ENCODE data around the gene LINC00305. TPM values are rescaled to one million over a fixed set of nuclear protein-coding genes. Genes with fewer than 3 reads are reported as not detected.

The LINC00305 gene
- polyA plus RNA-seq, 3 donors, result not detected

GRCh38 chr18:64032312-64032711 is 116.6 kb downstream of the LINC00305 start:
- no peak for TF ChIP-seq CTCF (IDR thresholded peaks at IDR 0.05)
- Histone ChIP-seq H3K9ac (ENCODE audit: insufficient read depth, low read length, poor library complexity, severe bottlenecking) (no peak overlapping the region), H3K27ac (ENCODE audit: low read depth in 1 of 2, low read length in 2 of 2) (no peak overlapping the region), H2AFZ (ENCODE audit: insufficient read depth, low read depth, low read length, poor library complexity, severe bottlenecking) (no peak overlapping the region), H3K79me2 (ENCODE audit: insufficient read depth, low read length) (no peaks in the 10 kb centered on the region), H3K27me3 (ENCODE audit: control insufficient read depth in 2 of 2, insufficient read depth in 2 of 2, low read length in 2 of 2) (no peaks in the 10 kb centered on the region), H4K20me1 (ENCODE audit: insufficient read depth, low read length) (no peaks in the 10 kb centered on the region), H3K4me1 (ENCODE audit: control insufficient read depth in 1 of 2, insufficient read depth in 2 of 2, low read length in 2 of 2) (no peaks in the 10 kb centered on the region), H3K36me3 (replicated peaks in 1 of 2; ENCODE audit: control insufficient read depth in 1 of 2, insufficient read depth in 2 of 2, low read length in 2 of 2) (no peaks in the 10 kb centered on the region), H3K4me2 (replicated peaks; ENCODE audit: extremely low read depth, low read length, poor library complexity, severe bottlenecking) (no peak overlapping the region), H3K4me3 (replicated peaks in 1 of 3; ENCODE audit: low read depth in 2 of 3, low read length in 3 of 3) (no peak overlapping the region), H3K9me3 (replicated peaks in 1 of 2; ENCODE audit: control insufficient read depth in 1 of 2, insufficient read depth in 1 of 2, low read length in 2 of 2) (no peaks in the 10 kb centered on the region)
- WGBS (ENCODE audit: insufficient coverage), result 95% methylated on average over 4 of the region's 6 CpGs
- Mint-ChIP-seq H3K27ac (no peak overlapping the region), H3K27me3 (ENCODE audit: low read depth in 3 of 3) (peaks cover 0 to 4% (median 4%) of the 10 kb centered on the region in 3 donors), H3K36me3 (no peaks in the 10 kb centered on the region), H3K9me3 (no peaks in the 10 kb centered on the region), H3K4me3 (no peak overlapping the region), H3K4me1 (no peaks in the 10 kb centered on the region)
- intact Hi-C loops (cut with micrococcal nuclease), result no loop called here
- no peak for DNase-seq

DNA sequence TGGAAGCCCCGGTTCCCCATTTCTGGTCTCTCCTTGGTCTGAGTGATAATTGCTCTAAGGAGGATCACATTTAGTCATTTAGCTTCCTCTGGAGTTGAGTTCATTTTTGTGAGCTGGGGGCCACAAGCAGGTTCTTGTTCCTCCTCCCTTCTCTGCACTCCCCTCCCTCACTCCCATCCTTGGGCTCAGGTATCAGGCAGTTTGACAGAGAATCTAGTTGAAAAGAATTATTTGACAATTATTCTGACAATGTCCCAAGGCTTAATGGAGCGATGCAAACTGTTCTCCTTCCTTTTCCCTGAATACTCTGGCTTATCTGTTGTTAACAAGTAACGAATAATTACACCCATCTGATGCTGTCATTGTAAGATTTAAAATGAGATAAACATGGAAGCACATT is 117.5 kb downstream of the LINC00305 start:
- no peaks in the 10 kb centered on the region for H3K36me3 Mint-ChIP-seq
- Histone ChIP-seq H3K27ac (ENCODE audit: low read depth in 1 of 2, low read length in 2 of 2) (no peak overlapping the region), H3K27me3 (ENCODE audit: control insufficient read depth in 2 of 2, insufficient read depth in 2 of 2, low read length in 2 of 2) (no peaks in the 10 kb centered on the region), H3K9me3 (replicated peaks in 1 of 2; ENCODE audit: control insufficient read depth in 1 of 2, insufficient read depth in 1 of 2, low read length in 2 of 2) (no peaks in the 10 kb centered on the region), H4K20me1 (ENCODE audit: insufficient read depth, low read length) (no peaks in the 10 kb centered on the region), H3K4me2 (replicated peaks; ENCODE audit: extremely low read depth, low read length, poor library complexity, severe bottlenecking) (no peak overlapping the region), H3K79me2 (ENCODE audit: insufficient read depth, low read length) (no peaks in the 10 kb centered on the region), H2AFZ (ENCODE audit: insufficient read depth, low read depth, low read length, poor library complexity, severe bottlenecking) (no peak overlapping the region), H3K4me1 (ENCODE audit: control insufficient read depth in 1 of 2, insufficient read depth in 2 of 2, low read length in 2 of 2) (no peaks in the 10 kb centered on the region), H3K9ac (ENCODE audit: insufficient read depth, low read length, poor library complexity, severe bottlenecking) (no peak overlapping the region), H3K36me3 (replicated peaks in 1 of 2; ENCODE audit: control insufficient read depth in 1 of 2, insufficient read depth in 2 of 2, low read length in 2 of 2) (no peaks in the 10 kb centered on the region), H3K4me3 (replicated peaks in 1 of 3; ENCODE audit: low read depth in 2 of 3, low read length in 3 of 3) (no peak overlapping the region)
- H3K4me1 Mint-ChIP-seq, result no peaks in the 10 kb centered on the region
- H3K9me3 Mint-ChIP-seq, result peaks cover 0 to 4% (median 1%) of the 10 kb centered on the region in 7 donors
- H3K27ac Mint-ChIP-seq, result no peak overlapping the region
- intact Hi-C loops (cut with micrococcal nuclease), result no loop called here
- peaks cover 0 to 4% (median 2%) of the 10 kb centered on the region in 3 donors for H3K27me3 Mint-ChIP-seq (ENCODE audit: low read depth in 3 of 3)
- DNase-seq, result no peak
- no CpG with 5 or more reads among the region's 3 CpGs for WGBS (ENCODE audit: insufficient coverage)
- no peak overlapping the region for H3K4me3 Mint-ChIP-seq
- no peak for TF ChIP-seq CTCF (IDR thresholded peaks at IDR 0.05)

Other genes starting within 250 kb of the LINC00305 start
- gene SERPINB10, start 241.1 kb downstream of the LINC00305 start, polyA plus RNA-seq, result 1 to 10 TPM; 1.3 to 2.0 (median 1.3) TPM
- not detected for gene HMSD, start 199.8 kb downstream of the LINC00305 start, polyA plus RNA-seq
- gene SERPINB8, start 179.0 kb downstream of the LINC00305 start, polyA plus RNA-seq, result 100 to 1,000 TPM in 2 of 3 donors, 10 to 100 TPM in 1; 30.3 to 141 (median 115) TPM